Liver (tissue), 9 donors: ENCODE data around the gene MORN4. TPM values are rescaled to one million over a fixed set of nuclear protein-coding genes. Genes with fewer than 3 reads are reported as not detected.

Source experiments
- DNase-seq: peaks from one replicate; pipeline ENCODE4 v3.0.0-alpha.2; 2017; ENCODE audit warnings: low spot score
- H3K27ac ChIP-seq, 2 donors: one replicate each; pipeline ENCODE4 v1.7.0; 2013; ENCODE audit warnings: inconsistent platforms in 2 of 2, low read length in 2 of 2, control low read depth in 1 of 2, low read depth in 1 of 2, mild to moderate bottlenecking in 1 of 2
- H3K27me3 ChIP-seq, 4 donors: one replicate each; pipeline versions ENCODE4 v1.6.1 to v1.7.0; 2013; ENCODE audit warnings: low read length in 3 of 4, inconsistent platforms in 1 of 4, mild to moderate bottlenecking in 1 of 4, moderate library complexity in 1 of 4; ENCODE audit not compliant: control insufficient read depth in 4 of 4, insufficient read depth in 4 of 4
- H3K36me3 ChIP-seq, 4 donors: one replicate each; pipeline versions ENCODE4 v1.6.1 to v1.7.0; 2013; ENCODE audit warnings: low read length in 3 of 4, mild to moderate bottlenecking in 3 of 4, low read depth in 1 of 4, moderate library complexity in 1 of 4; ENCODE audit not compliant: control insufficient read depth in 4 of 4, insufficient read depth in 3 of 4
- H3K4me1 ChIP-seq, 4 donors: one replicate each; pipeline versions ENCODE4 v1.6.1 to v1.7.0; 2013; ENCODE audit warnings: low read length in 3 of 4, mild to moderate bottlenecking in 3 of 4, moderate library complexity in 1 of 4; ENCODE audit not compliant: control insufficient read depth in 4 of 4, insufficient read depth in 4 of 4
- H3K4me3 ChIP-seq, 3 donors: one replicate each; pipeline versions ENCODE4 v1.6.1 to v1.7.0; 2013; ENCODE audit warnings: low read length in 3 of 3, control low read depth in 1 of 3, low read depth in 1 of 3, mild to moderate bottlenecking in 1 of 3
- H3K9ac ChIP-seq, 2 donors: one replicate each; pipeline ENCODE4 v1.7.0; 2013; ENCODE audit warnings: low read length in 2 of 2, mild to moderate bottlenecking in 2 of 2, moderate library complexity in 2 of 2, control low read depth in 1 of 2, low read depth in 1 of 2
- H3K9me3 ChIP-seq, 4 donors: one replicate each; pipeline versions ENCODE4 v1.6.1 to v1.7.0; 2013; ENCODE audit warnings: low read length in 3 of 4; ENCODE audit not compliant: control insufficient read depth in 4 of 4
- EGR1 ChIP-seq, 2 donors: IDR thresholded peaks; 2 replicates each; pipeline ENCODE4 v1.6.1; 2016 to 2018; ENCODE audit warnings: antibody characterized with exemption in 2 of 2, low read depth in 2 of 2
- GABPA ChIP-seq, 2 donors: IDR thresholded peaks in 1 of 2; conservative IDR thresholded peaks in 1 of 2; 2 replicates each; pipeline ENCODE4 v1.6.1; 2016; ENCODE audit warnings: antibody characterized with exemption in 2 of 2, mild to moderate bottlenecking in 1 of 2, moderate library complexity in 1 of 2
- HNF4A ChIP-seq, 2 donors: conservative IDR thresholded peaks; 2 replicates each; pipeline ENCODE4 v1.6.1; 2016; ENCODE audit warnings: antibody characterized with exemption in 2 of 2, mild to moderate bottlenecking in 2 of 2
- RAD21 ChIP-seq, 2 donors: IDR thresholded peaks; 2 replicates each; pipeline ENCODE4 v1.6.1; 2016; ENCODE audit warnings: antibody characterized with exemption in 2 of 2, mild to moderate bottlenecking in 2 of 2
- RXRA ChIP-seq, 2 donors: IDR thresholded peaks; 2 replicates each; pipeline ENCODE4 v1.6.1; 2017 to 2018; ENCODE audit warnings: antibody characterized with exemption in 2 of 2, mild to moderate bottlenecking in 1 of 2
- YY1 ChIP-seq: IDR thresholded peaks from 2 replicates; pipeline ENCODE4 v1.6.1; 2016; ENCODE audit warnings: antibody characterized with exemption, mild to moderate bottlenecking
- WGBS: extraction: QIAGEN DNeasy Blood & Tissue Kit; methylation state at CpG from one replicate; pipeline ENCODE4 v1.1.7; 2013; 5-methylcytosine and 5-hydroxymethylcytosine counted together
- polyA plus RNA-seq, 2 donors: library from polyadenylated mRNA; stranded (reverse) in 1 of 2; unstranded in 1 of 2; fragments of 200-250 nt in 1 of 2; fragments of >200 nt in 1 of 2; fragmentation: Nextera tagmentation in 1 of 2; extraction: Ambion mirVana in 1 of 2; gene quantifications; one replicate each; pipeline versions ENCODE4 v1.2.1 to v1.2.3, GENCODE V29; 2013 to 2015
- total RNA-seq, 2 donors: library from RNA; depleted of rRNA; stranded (reverse); fragments of >200 nt; gene quantifications; one replicate each; pipeline ENCODE4 v1.2.3, GENCODE V29; 2014
- TF ChIP-seq, protein P1 (sequence below): IDR thresholded peaks from 2 replicates; pipeline ENCODE4 v1.6.1; 2016; ENCODE audit warnings: antibody characterized with exemption
- TF ChIP-seq, protein P2 (sequence below): IDR thresholded peaks from 2 replicates; pipeline ENCODE4 v1.6.1; 2016; ENCODE audit warnings: antibody characterized with exemption, mild to moderate bottlenecking
- TF ChIP-seq, protein P3 (sequence below): IDR thresholded peaks from 2 replicates; pipeline ENCODE4 v1.6.1; 2016; ENCODE audit warnings: antibody characterized with exemption
- donor health status: healthy.
- donor health status: healthy.
- donor health status: healthy.
- donor health status: healthy.
- donor health status: healthy.

Gene MORN4
- total and polyA plus RNA-seq, 4 donors: 0.42 to 3.1 (median 2.1) TPM

DNA sequence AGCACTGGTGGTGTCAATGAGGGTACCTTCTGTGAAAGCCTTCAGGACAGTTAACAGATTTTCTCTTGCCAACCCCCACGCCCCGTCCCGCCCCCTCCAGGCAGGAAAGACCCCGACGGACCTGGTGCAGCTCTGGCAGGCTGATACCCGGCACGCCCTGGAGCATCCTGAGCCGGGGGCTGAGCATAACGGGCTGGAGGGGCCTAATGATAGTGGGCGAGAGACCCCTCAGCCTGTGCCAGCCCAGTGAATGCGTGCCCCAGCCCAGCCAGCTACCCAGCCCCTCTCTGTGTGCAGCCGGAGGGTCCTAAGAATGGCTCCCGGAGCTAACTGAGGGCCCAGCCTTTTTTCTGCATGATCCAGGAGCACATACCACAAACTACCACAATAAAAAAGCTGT, 49.8 kb downstream of the MORN4 start:
- TF ChIP-seq, protein P1, sequence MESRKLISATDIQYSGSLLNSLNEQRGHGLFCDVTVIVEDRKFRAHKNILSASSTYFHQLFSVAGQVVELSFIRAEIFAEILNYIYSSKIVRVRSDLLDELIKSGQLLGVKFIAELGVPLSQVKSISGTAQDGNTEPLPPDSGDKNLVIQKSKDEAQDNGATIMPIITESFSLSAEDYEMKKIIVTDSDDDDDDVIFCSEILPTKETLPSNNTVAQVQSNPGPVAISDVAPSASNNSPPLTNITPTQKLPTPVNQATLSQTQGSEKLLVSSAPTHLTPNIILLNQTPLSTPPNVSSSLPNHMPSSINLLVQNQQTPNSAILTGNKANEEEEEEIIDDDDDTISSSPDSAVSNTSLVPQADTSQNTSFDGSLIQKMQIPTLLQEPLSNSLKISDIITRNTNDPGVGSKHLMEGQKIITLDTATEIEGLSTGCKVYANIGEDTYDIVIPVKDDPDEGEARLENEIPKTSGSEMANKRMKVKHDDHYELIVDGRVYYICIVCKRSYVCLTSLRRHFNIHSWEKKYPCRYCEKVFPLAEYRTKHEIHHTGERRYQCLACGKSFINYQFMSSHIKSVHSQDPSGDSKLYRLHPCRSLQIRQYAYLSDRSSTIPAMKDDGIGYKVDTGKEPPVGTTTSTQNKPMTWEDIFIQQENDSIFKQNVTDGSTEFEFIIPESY: no peak
- TF ChIP-seq HNF4A (conservative IDR thresholded peaks at IDR 0.05): no peak
- no peak for TF ChIP-seq EGR1 (IDR thresholded peaks at IDR 0.05; ENCODE audit: low read depth in 2 of 2)
- TF ChIP-seq GABPA (IDR thresholded peaks at IDR 0.05 in 1 of 2, conservative IDR thresholded peaks at IDR 0.05 in 1 of 2): no peak
- TF ChIP-seq, protein P2, sequence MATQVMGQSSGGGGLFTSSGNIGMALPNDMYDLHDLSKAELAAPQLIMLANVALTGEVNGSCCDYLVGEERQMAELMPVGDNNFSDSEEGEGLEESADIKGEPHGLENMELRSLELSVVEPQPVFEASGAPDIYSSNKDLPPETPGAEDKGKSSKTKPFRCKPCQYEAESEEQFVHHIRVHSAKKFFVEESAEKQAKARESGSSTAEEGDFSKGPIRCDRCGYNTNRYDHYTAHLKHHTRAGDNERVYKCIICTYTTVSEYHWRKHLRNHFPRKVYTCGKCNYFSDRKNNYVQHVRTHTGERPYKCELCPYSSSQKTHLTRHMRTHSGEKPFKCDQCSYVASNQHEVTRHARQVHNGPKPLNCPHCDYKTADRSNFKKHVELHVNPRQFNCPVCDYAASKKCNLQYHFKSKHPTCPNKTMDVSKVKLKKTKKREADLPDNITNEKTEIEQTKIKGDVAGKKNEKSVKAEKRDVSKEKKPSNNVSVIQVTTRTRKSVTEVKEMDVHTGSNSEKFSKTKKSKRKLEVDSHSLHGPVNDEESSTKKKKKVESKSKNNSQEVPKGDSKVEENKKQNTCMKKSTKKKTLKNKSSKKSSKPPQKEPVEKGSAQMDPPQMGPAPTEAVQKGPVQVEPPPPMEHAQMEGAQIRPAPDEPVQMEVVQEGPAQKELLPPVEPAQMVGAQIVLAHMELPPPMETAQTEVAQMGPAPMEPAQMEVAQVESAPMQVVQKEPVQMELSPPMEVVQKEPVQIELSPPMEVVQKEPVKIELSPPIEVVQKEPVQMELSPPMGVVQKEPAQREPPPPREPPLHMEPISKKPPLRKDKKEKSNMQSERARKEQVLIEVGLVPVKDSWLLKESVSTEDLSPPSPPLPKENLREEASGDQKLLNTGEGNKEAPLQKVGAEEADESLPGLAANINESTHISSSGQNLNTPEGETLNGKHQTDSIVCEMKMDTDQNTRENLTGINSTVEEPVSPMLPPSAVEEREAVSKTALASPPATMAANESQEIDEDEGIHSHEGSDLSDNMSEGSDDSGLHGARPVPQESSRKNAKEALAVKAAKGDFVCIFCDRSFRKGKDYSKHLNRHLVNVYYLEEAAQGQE: no peak
- 95% methylated on average over 13 of the region's 13 CpGs for WGBS
- Histone ChIP-seq H3K9ac (peak overlapping the region in 1 of 2 donors; percentile 50), H3K9me3 (no peaks in the 10 kb centered on the region), H3K27me3 (no peaks in the 10 kb centered on the region), H3K4me1 (peaks cover 3 to 45% (median 30%) of the 10 kb centered on the region in 4 donors), H3K4me3 (no peak overlapping the region), H3K27ac (peak overlapping the region; percentile 87 to 89), H3K36me3 (no peaks in the 10 kb centered on the region)
- no peak for DNase-seq

DNA sequence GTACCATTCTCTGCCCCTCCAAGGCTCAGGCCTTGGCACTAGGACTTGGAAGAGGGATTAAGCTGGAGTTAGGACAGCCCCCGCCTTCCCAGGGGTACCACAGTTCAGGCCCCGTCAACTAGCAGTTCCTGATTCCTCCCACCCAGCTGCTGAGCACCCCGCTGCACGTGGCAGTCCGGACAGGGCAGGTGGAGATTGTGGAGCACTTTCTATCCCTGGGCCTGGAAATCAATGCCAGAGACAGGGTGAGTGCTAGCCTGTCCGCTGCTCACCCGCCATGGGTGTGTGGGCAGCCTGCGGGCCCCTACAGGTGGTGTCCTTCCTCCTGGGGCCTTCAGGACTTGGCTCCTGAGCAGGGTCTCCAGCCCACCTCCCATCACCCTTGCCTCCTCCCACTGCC, 51.1 kb downstream of the MORN4 start:
- no peak for TF ChIP-seq RXRA (IDR thresholded peaks at IDR 0.05)
- DNase-seq: no peak
- 95% methylated on average over 8 of the region's 8 CpGs for WGBS
- no peak overlapping the region for H3K4me3 ChIP-seq
- H3K9me3 ChIP-seq: no peaks in the 10 kb centered on the region
- peaks cover 3 to 34% (median 30%) of the 10 kb centered on the region in 4 donors for H3K4me1 ChIP-seq
- no peaks in the 10 kb centered on the region for H3K36me3 ChIP-seq
- no peaks in the 10 kb centered on the region for H3K27me3 ChIP-seq
- no peak overlapping the region for H3K9ac ChIP-seq
- H3K27ac ChIP-seq: no peak overlapping the region

DNA sequence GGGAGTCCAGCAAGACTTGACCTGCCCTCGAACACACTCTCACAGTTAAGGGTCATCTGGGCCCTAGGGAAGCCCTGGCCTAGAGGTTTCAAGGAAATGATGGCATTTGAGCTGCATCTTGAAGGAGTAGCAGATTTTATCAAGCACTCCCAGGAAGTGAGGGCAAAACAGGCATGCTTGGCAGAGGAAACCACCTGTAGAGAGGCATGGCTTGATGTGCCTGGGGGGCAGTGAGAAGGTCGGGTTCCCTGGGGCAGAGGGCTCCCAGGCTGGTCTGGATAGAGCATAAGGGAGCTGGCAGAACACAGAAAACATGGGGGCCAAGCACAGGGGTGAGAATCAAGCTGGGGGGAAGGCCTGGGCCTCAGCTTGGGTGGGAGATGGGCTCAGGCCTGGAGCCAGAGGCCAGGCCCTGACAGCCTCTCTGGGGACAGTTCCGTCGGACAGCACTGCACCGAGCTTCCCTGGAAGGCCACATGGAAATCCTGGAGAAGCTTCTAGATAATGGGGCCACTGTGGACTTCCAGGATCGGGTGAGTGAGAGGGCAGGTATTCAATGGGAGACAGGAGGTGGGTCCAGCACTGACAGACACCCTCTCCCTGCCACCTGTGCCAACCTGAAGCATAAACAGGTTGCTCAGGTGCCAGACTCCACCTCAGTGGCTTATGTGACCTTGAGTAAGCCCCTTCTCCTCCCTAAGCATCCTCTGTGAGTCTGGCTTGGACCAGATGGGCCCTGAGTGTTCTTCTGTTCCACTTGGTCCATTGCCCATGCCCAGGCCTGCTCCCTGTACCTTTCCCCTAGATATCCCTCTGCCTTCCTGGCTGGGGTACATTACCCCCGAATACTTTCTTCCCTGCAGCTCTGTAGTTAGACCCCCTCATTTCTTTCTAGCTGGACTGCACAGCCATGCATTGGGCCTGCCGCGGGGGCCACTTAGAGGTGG, 52.6 kb downstream of the MORN4 start:
- DNase-seq: no peak
- Histone ChIP-seq H3K4me3 (no peak overlapping the region), H3K27me3 (no peaks in the 10 kb centered on the region), H3K9me3 (no peaks in the 10 kb centered on the region), H3K4me1 (peaks cover 3 to 23% (median 19%) of the 10 kb centered on the region in 4 donors), H3K36me3 (no peaks in the 10 kb centered on the region), H3K9ac (no peak overlapping the region), H3K27ac (no peak overlapping the region)
- no peak for TF ChIP-seq YY1
- TF ChIP-seq RAD21 (IDR thresholded peaks at IDR 0.05): no peak
- TF ChIP-seq, protein P3, sequence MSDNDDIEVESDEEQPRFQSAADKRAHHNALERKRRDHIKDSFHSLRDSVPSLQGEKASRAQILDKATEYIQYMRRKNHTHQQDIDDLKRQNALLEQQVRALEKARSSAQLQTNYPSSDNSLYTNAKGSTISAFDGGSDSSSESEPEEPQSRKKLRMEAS: no peak
- WGBS: 93% methylated on average over 9 of the region's 9 CpGs
